Tibial nerve (tissue), 4 donors: ENCODE measurements around the gene PCDHGA11. TPM values are rescaled to one million over a fixed set of nuclear protein-coding genes. Genes with fewer than 3 reads are reported as not detected.
"Not testable (repeated sequence)": the region's sequence is repeated elsewhere in the genome, so short reads cannot be mapped to it uniquely, and the experiment has no call there.

Experiments used
- DNase-seq, 2 donors: peaks; one replicate each; pipeline ENCODE4 v3.0.0-alpha.2; 2019; ENCODE audit warnings: low spot score in 2 of 2
- H3K27ac ChIP-seq, 4 donors: fragments of 200-600 bp; sonication (generic) in 3 of 4; one replicate each; pipeline ENCODE4 v1.5.1; 2017 to 2019; ENCODE audit warnings: mild to moderate bottlenecking in 1 of 4
- H3K27me3 ChIP-seq, 2 donors: fragments of 200-600 bp; sonication (generic) in 1 of 2; one replicate each; pipeline versions ENCODE4 v1.5.1 to v1.6.0; 2017 to 2019
- H3K36me3 ChIP-seq, 3 donors: fragments of 200-600 bp; sonication (generic); one replicate each; pipeline ENCODE4 v1.5.1; 2018 to 2019
- H3K4me1 ChIP-seq, 4 donors: fragments of 200-600 bp; sonication (generic) in 3 of 4; one replicate each; pipeline ENCODE4 v1.5.1; 2017 to 2019
- H3K4me3 ChIP-seq, 4 donors: fragments of 200-600 bp; sonication (generic) in 3 of 4; one replicate each; pipeline ENCODE4 v1.5.1; 2017 to 2019; ENCODE audit warnings: mild to moderate bottlenecking in 1 of 4, moderate library complexity in 1 of 4
- H3K9me3 ChIP-seq, 4 donors: fragments of 200-600 bp; sonication (generic) in 3 of 4; one replicate each; pipeline ENCODE4 v1.5.1; 2017 to 2019
- EP300 ChIP-seq, 2 donors: sonication (generic); formaldehyde crosslinking; IDR thresholded peaks; one replicate each; pipeline ENCODE4 v1.6.1; 2017; ENCODE audit warnings: antibody characterized with exemption in 2 of 2, mild to moderate bottlenecking in 1 of 2
- POLR2A ChIP-seq, 2 donors: fragments of 450-650 bp; IDR thresholded peaks; one replicate each; pipeline ENCODE4 v1.6.1; 2017; ENCODE audit warnings: antibody characterized with exemption in 2 of 2, mild to moderate bottlenecking in 2 of 2, moderate library complexity in 2 of 2
- WGBS, 2 donors: methylation state at CpG; one replicate each; pipeline ENCODE4 v1.1.5; 2018; 5-methylcytosine and 5-hydroxymethylcytosine counted together
- total RNA-seq, 4 donors: library from RNA; depleted of rRNA; stranded (reverse); fragments of >200 nt; gene quantifications; one replicate each; pipeline ENCODE4 v1.1.0, GENCODE V29; 2016
- TF ChIP-seq, protein P1 (sequence below), 5 experiments: fragments of 200-600 bp in 3 of 5; fragments of 450-650 bp in 2 of 5; sonication (generic) in 3 of 5; IDR thresholded peaks; one replicate each; pipeline ENCODE4 v1.5.1; 2016 to 2019; ENCODE audit warnings: antibody characterized with exemption in 5 of 5, mild to moderate bottlenecking in 3 of 5, moderate library complexity in 2 of 5

The PCDHGA11 gene
- 1 to 10 TPM; 8.3 to 9.3 (median 8.9) TPM for total RNA-seq

DNA sequence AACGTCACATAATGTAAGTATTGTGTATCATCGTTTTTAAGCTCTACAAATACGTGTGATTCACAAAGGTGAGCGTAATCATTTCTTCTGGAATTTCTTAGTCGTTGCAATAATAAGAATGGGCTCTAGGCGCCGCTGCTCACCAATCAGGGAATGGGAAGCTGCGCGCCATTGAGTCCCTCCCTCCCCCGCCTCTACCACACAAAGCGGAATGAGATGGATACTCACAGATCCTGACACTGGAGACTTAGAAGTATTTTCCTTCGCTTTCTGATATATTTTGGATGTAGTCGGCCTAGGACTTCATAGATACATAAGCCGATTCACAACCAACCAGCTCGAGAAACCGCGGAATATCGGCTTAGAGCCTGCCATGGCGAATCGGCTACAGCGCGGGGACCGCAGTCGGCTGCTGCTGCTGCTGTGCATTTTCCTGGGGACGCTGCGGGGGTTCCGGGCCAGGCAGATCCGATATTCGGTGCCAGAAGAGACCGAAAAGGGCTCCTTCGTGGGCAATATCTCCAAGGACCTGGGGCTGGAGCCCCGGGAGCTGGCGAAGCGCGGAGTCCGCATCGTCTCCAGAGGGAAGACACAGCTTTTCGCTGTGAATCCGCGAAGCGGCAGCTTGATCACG is at the start of gene PCDHGA11:
Gene PCDHGA11 (plus strand): TSS at position 197 of the 634 bp plus-strand sequence. CDS start 177 bp downstream, at position 374.
- H3K4me1 ChIP-seq, result peaks cover 0 to 20% (median 0%) of the 10 kb centered on the region in 4 donors
- peak within 1 kb of the TSS in 2 of 4 donors; percentile 32 to 38 for H3K4me3 ChIP-seq
- H3K27ac ChIP-seq, result no peak within 1 kb of the TSS
- H3K36me3 ChIP-seq, result peaks cover 0 to 34% (median 0%) of the 10 kb centered on the region in 3 donors
- TF ChIP-seq POLR2A (IDR thresholded peaks at IDR 0.05), result no peak
- TF ChIP-seq, protein P1, sequence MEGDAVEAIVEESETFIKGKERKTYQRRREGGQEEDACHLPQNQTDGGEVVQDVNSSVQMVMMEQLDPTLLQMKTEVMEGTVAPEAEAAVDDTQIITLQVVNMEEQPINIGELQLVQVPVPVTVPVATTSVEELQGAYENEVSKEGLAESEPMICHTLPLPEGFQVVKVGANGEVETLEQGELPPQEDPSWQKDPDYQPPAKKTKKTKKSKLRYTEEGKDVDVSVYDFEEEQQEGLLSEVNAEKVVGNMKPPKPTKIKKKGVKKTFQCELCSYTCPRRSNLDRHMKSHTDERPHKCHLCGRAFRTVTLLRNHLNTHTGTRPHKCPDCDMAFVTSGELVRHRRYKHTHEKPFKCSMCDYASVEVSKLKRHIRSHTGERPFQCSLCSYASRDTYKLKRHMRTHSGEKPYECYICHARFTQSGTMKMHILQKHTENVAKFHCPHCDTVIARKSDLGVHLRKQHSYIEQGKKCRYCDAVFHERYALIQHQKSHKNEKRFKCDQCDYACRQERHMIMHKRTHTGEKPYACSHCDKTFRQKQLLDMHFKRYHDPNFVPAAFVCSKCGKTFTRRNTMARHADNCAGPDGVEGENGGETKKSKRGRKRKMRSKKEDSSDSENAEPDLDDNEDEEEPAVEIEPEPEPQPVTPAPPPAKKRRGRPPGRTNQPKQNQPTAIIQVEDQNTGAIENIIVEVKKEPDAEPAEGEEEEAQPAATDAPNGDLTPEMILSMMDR (IDR thresholded peaks at IDR 0.05), result peak in 3 of 5 experiments; percentile 15 to 34 (median 18)
- peak in 1 of 2 donors; percentile 53 for DNase-seq
- H3K9me3 ChIP-seq, result peaks cover 0 to 100% (median 54%) of the 10 kb centered on the region in 4 donors
- 12 to 17% methylated on average over 38 to 42 of the region's 42 CpGs for whole genome bisulfite sequencing, 2 donors
- no peaks in the 10 kb centered on the region for H3K27me3 ChIP-seq

DNA sequence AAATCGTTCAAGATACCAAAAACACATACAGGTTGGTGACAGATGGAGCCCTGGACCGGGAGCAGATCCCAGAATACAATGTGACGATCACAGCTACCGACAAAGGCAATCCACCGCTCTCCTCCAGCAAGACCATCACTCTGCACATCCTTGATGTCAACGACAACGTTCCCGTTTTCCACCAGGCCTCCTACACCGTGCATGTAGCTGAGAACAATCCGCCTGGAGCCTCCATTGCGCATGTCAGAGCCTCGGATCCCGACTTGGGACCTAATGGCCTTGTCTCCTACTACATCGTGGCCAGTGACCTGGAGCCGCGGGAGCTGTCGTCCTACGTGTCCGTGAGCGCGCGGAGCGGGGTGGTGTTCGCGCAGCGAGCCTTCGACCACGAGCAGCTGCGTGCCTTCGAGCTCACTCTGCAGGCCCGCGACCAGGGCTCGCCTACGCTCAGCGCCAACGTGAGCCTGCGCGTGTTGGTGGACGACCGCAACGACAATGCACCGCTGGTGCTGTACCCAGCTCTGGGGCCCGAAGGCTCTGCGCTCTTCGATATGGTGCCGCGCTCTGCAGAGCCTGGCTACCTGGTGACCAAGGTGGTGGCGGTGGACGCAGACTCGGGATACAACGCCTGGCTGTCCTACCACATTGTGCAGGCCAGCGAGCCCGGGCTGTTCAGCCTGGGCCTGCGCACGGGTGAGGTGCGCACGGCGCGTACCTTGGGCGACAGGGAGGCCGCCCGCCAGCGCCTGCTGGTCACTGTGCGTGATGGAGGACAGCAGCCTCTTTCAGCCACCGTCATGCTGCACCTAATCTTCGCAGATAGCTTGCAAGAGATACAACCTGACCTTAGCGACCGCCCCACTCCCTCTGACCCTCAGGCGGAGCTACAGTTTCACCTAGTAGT is 49.0 kb upstream of the PCDHGA11 start:
- Histone ChIP-seq H3K27me3 (no peaks in the 10 kb centered on the region), H3K9me3 (peaks cover 0 to 99% (median 44%) of the 10 kb centered on the region in 4 donors), H3K27ac (no peak overlapping the region), H3K4me1 (no peaks in the 10 kb centered on the region), H3K4me3 (no peak overlapping the region), H3K36me3 (peaks cover 0 to 29% (median 0%) of the 10 kb centered on the region in 3 donors)
- WGBS, 2 donors, result 41 to 42% methylated on average over 39 to 58 of the region's 69 CpGs
- no peak for TF ChIP-seq EP300 (IDR thresholded peaks at IDR 0.05)
- TF ChIP-seq, protein P1 (IDR thresholded peaks at IDR 0.05), result no peak
- no peak for TF ChIP-seq POLR2A (IDR thresholded peaks at IDR 0.05)
- no peak for DNase-seq

DNA sequence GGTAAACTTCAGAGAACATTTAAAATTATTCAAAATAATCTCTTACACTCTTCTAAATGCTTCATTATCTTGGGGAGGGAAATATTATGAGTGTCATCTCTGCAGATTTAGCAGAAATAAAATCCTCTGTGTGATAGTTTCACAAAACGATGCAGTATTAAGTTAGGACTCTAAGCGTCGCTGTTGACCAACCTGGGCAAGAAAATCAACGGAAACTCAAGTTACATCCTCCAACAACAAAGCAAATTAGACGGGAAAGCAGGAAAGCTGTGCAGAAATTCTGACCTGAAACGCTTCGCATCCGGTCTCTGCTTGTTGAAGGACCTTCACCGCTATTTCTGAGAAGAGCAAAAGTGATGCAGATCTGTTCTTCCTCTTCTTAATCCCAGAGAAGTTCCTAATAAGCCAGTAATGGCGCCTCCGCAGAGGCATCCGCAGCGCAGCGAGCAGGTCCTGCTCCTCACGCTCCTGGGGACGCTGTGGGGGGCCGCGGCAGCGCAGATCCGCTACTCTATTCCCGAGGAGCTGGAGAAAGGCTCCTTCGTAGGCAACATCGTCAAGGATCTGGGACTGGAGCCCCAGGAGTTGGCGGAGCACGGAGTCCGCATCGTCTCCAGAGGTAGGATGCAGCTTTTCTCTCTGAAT is 47.1 kb upstream of the PCDHGA11 start, which contains the start of gene PCDHGA6:
Gene PCDHGA6 (plus strand): TSS at position 219 of the 645 bp plus-strand sequence. CDS start 193 bp downstream, at position 412.
- Histone ChIP-seq H3K36me3 (peaks cover 0 to 32% (median 0%) of the 10 kb centered on the region in 3 donors), H3K4me3 (peak within 1 kb of the TSS in 2 of 4 donors; percentile 3 to 29), H3K27ac (no peak within 1 kb of the TSS), H3K27me3 (no peaks in the 10 kb centered on the region), H3K9me3 (peaks cover 0 to 99% (median 49%) of the 10 kb centered on the region in 4 donors), H3K4me1 (no peaks in the 10 kb centered on the region)
- WGBS, 2 donors, result 15 to 23% methylated on average over 24 to 27 of the region's 27 CpGs
- DNase-seq, result no peak
- TF ChIP-seq, protein P1 (IDR thresholded peaks at IDR 0.05), result peak in 1 of 5 experiments; percentile 22
- no peak for TF ChIP-seq EP300 (IDR thresholded peaks at IDR 0.05)

DNA sequence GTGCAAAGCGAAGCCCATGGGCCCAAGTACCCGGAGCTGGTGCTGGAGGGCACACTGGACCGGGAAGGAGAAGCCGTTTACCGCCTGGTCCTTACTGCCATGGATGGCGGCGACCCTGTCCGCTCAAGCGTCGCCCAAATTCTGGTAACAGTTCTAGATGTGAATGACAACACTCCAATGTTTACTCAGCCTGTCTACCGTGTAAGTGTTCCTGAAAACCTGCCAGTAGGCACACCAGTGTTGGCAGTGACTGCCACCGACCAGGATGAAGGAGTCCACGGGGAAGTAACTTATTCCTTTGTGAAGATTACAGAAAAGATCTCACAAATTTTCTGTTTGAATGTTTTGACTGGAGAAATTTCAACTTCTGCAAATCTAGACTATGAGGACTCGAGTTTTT is 46.2 kb upstream of the PCDHGA11 start:
- H3K4me1 ChIP-seq, result no peaks in the 10 kb centered on the region
- no peak overlapping the region for H3K4me3 ChIP-seq
- H3K27ac ChIP-seq, result no peak overlapping the region
- WGBS, 2 donors, result 58 to 68% methylated on average over 14 of the region's 14 CpGs
- peaks cover 0 to 35% (median 0%) of the 10 kb centered on the region in 3 donors for H3K36me3 ChIP-seq
- H3K9me3 ChIP-seq, result peaks cover 0 to 99% (median 51%) of the 10 kb centered on the region in 4 donors
- no peak for DNase-seq
- TF ChIP-seq POLR2A (IDR thresholded peaks at IDR 0.05) (no peak), EP300 (IDR thresholded peaks at IDR 0.05) (no peak)
- TF ChIP-seq, protein P1 (IDR thresholded peaks at IDR 0.05), result no peak
- no peaks in the 10 kb centered on the region for H3K27me3 ChIP-seq

DNA sequence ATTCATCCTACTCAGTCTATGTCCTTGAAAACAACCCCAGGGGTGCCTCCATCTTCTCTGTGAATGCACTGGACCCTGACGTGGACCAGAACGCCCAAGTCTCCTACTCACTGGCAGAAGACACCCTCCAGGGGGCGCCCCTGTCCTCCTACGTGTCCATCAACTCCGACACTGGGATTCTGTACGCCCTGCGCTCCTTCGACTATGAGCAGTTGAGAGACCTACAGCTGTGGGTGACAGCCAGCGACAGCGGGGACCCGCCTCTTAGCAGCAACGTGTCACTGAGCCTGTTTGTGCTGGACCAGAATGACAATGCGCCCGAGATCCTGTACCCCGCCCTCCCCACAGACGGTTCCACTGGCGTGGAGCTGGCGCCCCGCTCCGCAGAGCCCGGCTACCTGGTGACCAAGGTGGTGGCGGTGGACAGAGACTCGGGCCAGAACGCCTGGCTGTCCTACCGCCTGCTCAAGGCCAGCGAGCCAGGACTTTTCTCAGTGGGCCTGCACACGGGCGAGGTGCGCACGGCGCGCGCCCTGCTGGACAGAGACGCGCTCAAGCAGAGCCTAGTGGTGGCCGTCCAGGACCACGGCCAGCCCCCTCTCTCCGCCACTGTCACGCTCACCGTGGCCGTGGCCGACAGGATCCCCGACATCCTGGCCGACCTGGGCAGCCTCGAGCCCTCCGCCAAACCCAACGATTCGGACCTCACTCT is 45.3 kb upstream of the PCDHGA11 start:
- H3K4me3 ChIP-seq, H3K27me3 ChIP-seq, H3K27ac ChIP-seq, DNase-seq, H3K4me1 ChIP-seq: not testable (repeated sequence)
- peaks cover 0 to 31% (median 0%) of the 10 kb centered on the region in 3 donors for H3K36me3 ChIP-seq
- peaks cover 0 to 99% (median 48%) of the 10 kb centered on the region in 4 donors for H3K9me3 ChIP-seq
- 38 to 63% methylated on average over 12 to 37 of the region's 48 CpGs for WGBS, 2 donors
